GM12878 (cell line): Measurements from ENCODE around the gene ITGBL1. TPM values are rescaled to one million over a fixed set of nuclear protein-coding genes. Genes with fewer than 3 reads are reported as not detected.

Experiments
- ATAC-seq: fragments of 200-7000 bp; cut with Tn5 transposase; 3 replicates; pipeline ENCODE4 v1.9.1; 2020; ENCODE audit warnings: mild to moderate bottlenecking, moderate library complexity
- BruUV-seq: library from RNA; stranded (reverse); fragments of 400-500 nt; replicated peaks from 2 replicates; lab custom pipeline; 2021; lab: Mats Ljungman, UMichigan
- CTCF ChIA-PET: fragments of 300-600 bp; sonication (Branson Sonifier 250); formaldehyde crosslinking; extraction: SDS; loops from one replicate; lab custom pipeline; 2021; ENCODE audit warnings: inconsistent platforms; lab: Yijun Ruan, JAX
- POLR2A ChIA-PET: fragments of 350-600 bp; formaldehyde crosslinking; extraction: SDS; loops from one replicate; lab custom pipeline; 2021; ENCODE audit warnings: inconsistent platforms; lab: Charles Lee
- RAD21 ChIA-PET: fragments of 300-600 bp; sonication (Branson Sonifier 250); formaldehyde crosslinking; loops from one replicate; lab custom pipeline; 2023; ENCODE audit warnings: antibody characterized with exemption; ENCODE audit not compliant: unreplicated experiment; lab: Charles Lee
- SMC1A ChIA-PET: fragments of 300-600 bp; sonication (Branson Sonifier 250); formaldehyde crosslinking; loops from one replicate; lab custom pipeline; 2023; ENCODE audit not compliant: unreplicated experiment, uncharacterized antibody; lab: Charles Lee
- DNase-seq: peaks from one replicate; pipeline ENCODE4 v3.0.0-alpha.2; 2011; ENCODE audit warnings: low read depth, low spot score
- FAIRE-seq: peaks from 3 replicates; lab custom pipeline; 2011; peaks lifted over from hg19 to GRCh38; lab: Jason Lieb, UNC
- H2AFZ ChIP-seq: 2 replicates; pipeline ENCODE4 v1.6.0; 2011; ENCODE audit warnings: low read depth, low read length, control low read depth; ENCODE audit not compliant: control insufficient read depth
- H3K27ac ChIP-seq: 2 replicates; pipeline ENCODE4 v1.5.1; 2011; ENCODE audit warnings: control low read depth; ENCODE audit not compliant: control insufficient read depth, insufficient read depth
- H3K27me3 ChIP-seq, 2 experiments: replicated peaks in 1 of 2; 2 replicates each; pipeline versions ENCODE4 v1.6.0 to v1.6.1; 2011; ENCODE audit warnings: low read length in 1 of 2; ENCODE audit not compliant: control insufficient read depth in 2 of 2, insufficient read depth in 2 of 2
- H3K36me3 ChIP-seq, 2 experiments: 2 replicates each; pipeline ENCODE4 v1.5.1; 2011; ENCODE audit warnings: low read length in 1 of 2; ENCODE audit not compliant: control insufficient read depth in 2 of 2, insufficient read depth in 2 of 2
- H3K4me1 ChIP-seq: 2 replicates; pipeline ENCODE4 v1.6.1; 2011; ENCODE audit warnings: mild to moderate bottlenecking, low read length, moderate library complexity, mixed read lengths; ENCODE audit not compliant: control insufficient read depth, insufficient read depth
- H3K4me2 ChIP-seq: 2 replicates; pipeline ENCODE4 v1.6.0; 2011; ENCODE audit warnings: control low read depth; ENCODE audit not compliant: control insufficient read depth, insufficient read depth
- H3K4me3 ChIP-seq: fragments of 200-600 bp; sonication (generic); 2 replicates; pipeline ENCODE4 v1.5.1; 2016
- H3K79me2 ChIP-seq: 2 replicates; pipeline ENCODE4 v1.6.0; 2011; ENCODE audit warnings: low read length; ENCODE audit not compliant: control insufficient read depth, insufficient read depth
- H3K9ac ChIP-seq: 2 replicates; pipeline ENCODE4 v1.8.0; 2011; ENCODE audit warnings: low read length, control low read depth, mixed read lengths; ENCODE audit not compliant: control insufficient read depth, insufficient read depth
- H3K9me3 ChIP-seq: replicated peaks from 3 replicates; pipeline ENCODE4 v1.5.1; 2011; ENCODE audit warnings: mild to moderate bottlenecking, low read length; ENCODE audit not compliant: control insufficient read depth, insufficient read depth
- H4K20me1 ChIP-seq: 2 replicates; pipeline ENCODE4 v1.6.0; 2011; ENCODE audit not compliant: control insufficient read depth, insufficient read depth
- ATF2 ChIP-seq: IDR thresholded peaks from 2 replicates; pipeline ENCODE4 v1.6.1; 2012; ENCODE audit warnings: low read length, inconsistent platforms
- BCL11A ChIP-seq: IDR thresholded peaks from 2 replicates; pipeline ENCODE4 v1.6.1; 2011; ENCODE audit warnings: low read depth, low read length
- CEBPZ ChIP-seq: fragments of 150-350 bp; IDR thresholded peaks from 2 replicates; pipeline ENCODE4 v1.6.1; 2016; ENCODE audit warnings: low read depth, low read length
- CHD1 ChIP-seq: IDR thresholded peaks from 2 replicates; pipeline ENCODE4 v1.6.1; 2012; ENCODE audit warnings: low read depth, low read length, improper control_type of control experiment
- E2F4 ChIP-seq: IDR thresholded peaks from 2 replicates; pipeline ENCODE4 v1.6.1; 2012; ENCODE audit warnings: low read depth, low read length, improper control_type of control experiment
- LARP7 ChIP-seq: fragments of 450-650 bp; IDR thresholded peaks from 2 replicates; pipeline ENCODE4 v1.6.1; 2017; ENCODE audit warnings: mild to moderate bottlenecking
- NFYB ChIP-seq: IDR thresholded peaks from 2 replicates; pipeline ENCODE4 v1.6.1; 2011; ENCODE audit warnings: low read depth, mild to moderate bottlenecking, low read length, improper control_type of control experiment, moderate library complexity; ENCODE audit not compliant: insufficient read depth
- NR2C2 ChIP-seq: IDR thresholded peaks from 2 replicates; pipeline ENCODE4 v1.6.1; 2011; ENCODE audit warnings: borderline replicate concordance, low read depth; ENCODE audit not compliant: control insufficient read depth, insufficient read length
- RCOR1 ChIP-seq: conservative IDR thresholded peaks from 2 replicates; pipeline ENCODE4 v1.6.1; 2012; ENCODE audit warnings: low read depth, low read length, improper control_type of control experiment
- RUNX3 ChIP-seq: IDR thresholded peaks from 2 replicates; pipeline ENCODE4 v1.6.1; 2012; ENCODE audit warnings: low read length, inconsistent platforms
- SMARCA5 ChIP-seq: fragments of 450-650 bp; IDR thresholded peaks from 2 replicates; pipeline ENCODE4 v1.6.1; 2017; ENCODE audit warnings: mild to moderate bottlenecking
- ZNF24 ChIP-seq: fragments of 450-650 bp; IDR thresholded peaks from 2 replicates; pipeline ENCODE4 v1.6.1; 2017; ENCODE audit warnings: antibody characterized with exemption, mild to moderate bottlenecking
- ZNF274 ChIP-seq: IDR thresholded peaks from one replicate; pipeline ENCODE4 v1.8.0; 2011; ENCODE audit not compliant: insufficient read length, insufficient read depth
- WGBS: methylation state at CpG from one replicate; pipeline ENCODE4 v1.1.6; 2016; ENCODE audit warnings: low lambda C conversion rate; ENCODE audit not compliant: insufficient replicate concordance, insufficient coverage; ENCODE audit errors: missing lambda C conversion rate; 5-methylcytosine and 5-hydroxymethylcytosine counted together
- in situ Hi-C: fragments of 300-500 bp; cut with MboI; formaldehyde crosslinking; loops from 9 replicates; pipeline ENCODE4 v1.14.3; 2018; ENCODE audit warnings: mixed read lengths
- intact Hi-C: fragments of 100-400 bp; cut with micrococcal nuclease; formaldehyde crosslinking; loops from one replicate; pipeline ENCODE4 v1.14.2; 2022; ENCODE audit not compliant: unreplicated experiment
- polyA plus RNA-seq, 11 experiments: library from polyadenylated mRNA; depleted of rRNA in 4 of 11; unstranded in 6 of 11; stranded (reverse) in 5 of 11; fragments of >200 nt; fragmentation: Nextera tagmentation in 4 of 11; fragmentation: Illumina TruSeq in 1 of 11; extraction: Ambion mirVana in 4 of 11; extraction: Trizol in 1 of 11; gene quantifications; 1 replicate in 1 of 11; 2 replicates in 10 of 11; pipeline versions ENCODE4 v1.2.1 to v1.2.3, GENCODE V29; 2011 to 2016; ENCODE audit warnings: inconsistent platforms in 2 of 11, missing spikeins in 2 of 11, low read depth in 1 of 11
- total RNA-seq, 4 experiments: library from RNA; depleted of rRNA in 3 of 4; stranded (reverse); fragments of >200 nt in 3 of 4; fragmentation: Illumina TruSeq in 1 of 4; extraction: Trizol in 1 of 4; gene quantifications; 2 replicates each; pipeline versions ENCODE4 v1.2.1 to v1.2.3, GENCODE V29; 2013 to 2021

Gene ITGBL1
- total and polyA plus RNA-seq, 10 of the 15 experiments (the other 5 are each of a cell fraction or from before 2014, with no cell fraction given) = 0.17 to 2.8 (median 0.28) TPM; not detected in 3

GRCh38 chr13:101520672-101521071, 68.2 kb downstream of the ITGBL1 start:
- ChIA-PET CTCF (interaction anchor here (0.6 to 8.3 kb wide), 2 partner anchors 196 to 237 kb away, joined by 5 to 117 read pairs; no protein-coding TSS in a partner anchor), RAD21 (no interaction called here), SMC1A (interaction anchor here (0.7 to 1.2 kb wide), 4 partner anchors 10 to 234 kb away, joined by 3 to 4 read pairs (median 3); no protein-coding TSS in a partner anchor), POLR2A (no interaction called here)
- Histone ChIP-seq H3K4me1 (no peaks in the 10 kb centered on the region), H4K20me1 (no peaks in the 10 kb centered on the region), H3K4me2 (no peak overlapping the region), H3K79me2 (no peaks in the 10 kb centered on the region), H3K4me3 (no peak overlapping the region), H3K9ac (no peak overlapping the region), H3K9me3 (no peaks in the 10 kb centered on the region), H2AFZ (no peak overlapping the region), H3K27me3 (no peaks in the 10 kb centered on the region), H3K36me3 (no peaks in the 10 kb centered on the region), H3K27ac (no peak overlapping the region)
- TF ChIP-seq CEBPZ (no peak), NFYB (0 out of 2 replicates have a peak, but pooled peaks have one; percentile 29)
- 40% methylated on average over 4 of the region's 4 CpGs for WGBS
- in situ Hi-C loops = no loop called here
- no TSS peak for BruUV-seq
- intact Hi-C loops = no loop called here
- no peak for FAIRE-seq
- ATAC-seq = peak; percentile 80
- DNase-seq = no peak

GRCh38 chr13:101521371-101521770, 68.9 kb downstream of the ITGBL1 start:
- Histone ChIP-seq H3K4me3 (no peak overlapping the region), H3K36me3 (no peaks in the 10 kb centered on the region), H3K4me1 (no peaks in the 10 kb centered on the region), H3K9me3 (no peaks in the 10 kb centered on the region), H3K4me2 (no peak overlapping the region), H3K27ac (no peak overlapping the region), H3K27me3 (no peaks in the 10 kb centered on the region), H3K9ac (no peak overlapping the region), H3K79me2 (no peaks in the 10 kb centered on the region), H4K20me1 (no peaks in the 10 kb centered on the region), H2AFZ (no peak overlapping the region)
- no peak for ATAC-seq
- FAIRE-seq = no peak
- intact Hi-C loops (no loop called here), in situ Hi-C loops (no loop called here)
- WGBS = 64% methylated on average over 6 of the region's 6 CpGs
- ChIA-PET POLR2A (no interaction called here), RAD21 (no interaction called here), CTCF (interaction anchor here (8.3 kb wide), 1 partner anchor 236 kb away, joined by 117 read pairs; no protein-coding TSS in a partner anchor), SMC1A (interaction anchor here (0.7 to 1.2 kb wide), 4 partner anchors 9 to 233 kb away, joined by 3 to 4 read pairs (median 3); no protein-coding TSS in a partner anchor)
- BruUV-seq = no TSS peak
- DNase-seq = no peak
- TF ChIP-seq ATF2 (no peak), ZNF274 (no peak), RUNX3 (no peak), NR2C2 (no peak), ZNF24 (no peak), E2F4 (no peak), BCL11A (no peak), RCOR1 (no peak), LARP7 (no peak), CHD1 (no peak), SMARCA5 (no peak)
